Vagina (tissue), 2 donors: Measurements from ENCODE around the gene DLG3.

Experiments
- CTCF ChIP-seq, 3 experiments: fragments of 450-650 bp in 2 of 3; fragments of 200-600 bp in 1 of 3; sonication (generic) in 1 of 3; IDR thresholded peaks; one replicate each; pipeline ENCODE4 v1.5.1; 2017 to 2019; ENCODE audit warnings: antibody characterized with exemption in 3 of 3, mild to moderate bottlenecking in 2 of 3, moderate library complexity in 2 of 3
- POLR2A ChIP-seq, 2 donors: fragments of 450-650 bp; IDR thresholded peaks; one replicate each; pipeline ENCODE4 v1.6.1; 2017; ENCODE audit warnings: antibody characterized with exemption in 2 of 2, mild to moderate bottlenecking in 2 of 2, moderate library complexity in 2 of 2

- no peak for TF ChIP-seq CTCF (IDR thresholded peaks at IDR 0.05)
- TF ChIP-seq POLR2A (IDR thresholded peaks at IDR 0.05) = no peak
Measured at GRCh38 chrX:70554081-70554480, 109.4 kb downstream of the DLG3 start.
